Type B pancreatic cell (in vitro differentiated cells): Measurements from ENCODE around the gene AVPR2. TPM values are rescaled to one million over a fixed set of nuclear protein-coding genes. Genes with fewer than 3 reads are reported as not detected.

ENCODE experiments used
- DNase-seq: peaks from one replicate; pipeline ENCODE4 v3.0.0; 2021; ENCODE audit warnings: mixed read lengths; ENCODE audit not compliant: unreplicated experiment; ENCODE audit errors: extremely low spot score
- H3K27ac Mint-ChIP-seq: 2 replicates; pipeline ENCODE4 v1.8.0; 2021; ENCODE audit warnings: mild to moderate bottlenecking, mixed read lengths
- H3K27me3 Mint-ChIP-seq: 2 replicates; pipeline ENCODE4 v1.8.0; 2021; ENCODE audit warnings: mixed read lengths
- H3K36me3 Mint-ChIP-seq: 2 replicates; pipeline ENCODE4 v1.8.0; 2021; ENCODE audit warnings: mixed read lengths
- H3K4me1 Mint-ChIP-seq: one replicate; pipeline ENCODE4 v1.8.0; 2021; ENCODE audit warnings: mixed read lengths; ENCODE audit not compliant: unreplicated experiment
- H3K4me3 Mint-ChIP-seq: 2 replicates; pipeline ENCODE4 v1.8.0; 2021; ENCODE audit warnings: mild to moderate bottlenecking, mixed read lengths
- H3K9me3 Mint-ChIP-seq: 2 replicates; pipeline ENCODE4 v1.8.0; 2021; ENCODE audit warnings: mixed read lengths
- CTCF ChIP-seq: fragments of 200-600 bp; sonication (generic); conservative IDR thresholded peaks from 2 replicates; pipeline ENCODE4 v1.5.0; 2021; ENCODE audit warnings: antibody characterized with exemption, mild to moderate bottlenecking
- total RNA-seq: library from RNA; stranded (reverse); gene quantifications from 2 replicates; pipeline ENCODE4 v1.2.1, GENCODE V29; 2021; ENCODE audit warnings: low replicate concordance

The AVPR2 gene
- total RNA-seq, 1 donor from 2014 or later = not detected

DNA sequence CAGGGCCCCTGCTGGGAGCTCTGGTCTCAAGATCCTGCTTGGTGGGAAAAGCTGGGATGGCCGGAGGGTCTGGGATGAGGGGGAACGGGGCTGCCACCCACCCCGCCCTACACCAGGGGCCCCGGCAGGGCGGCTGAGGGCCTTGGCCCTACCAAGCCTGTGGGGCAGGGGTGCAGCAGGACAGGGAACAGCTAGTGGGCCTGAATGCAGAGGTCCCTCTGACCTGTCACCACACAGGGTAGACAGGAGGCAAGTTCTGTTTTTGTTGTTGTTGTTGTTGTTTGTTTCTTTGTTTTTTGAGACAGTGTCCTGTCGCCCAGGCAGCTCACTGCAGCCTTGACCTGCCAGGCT lies 40.3 kb downstream of the AVPR2 start:
- Mint-ChIP-seq H3K9me3 (no peaks in the 10 kb centered on the region), H3K4me1 (peaks cover 17% of the 10 kb centered on the region), H3K27ac (no peak overlapping the region), H3K4me3 (no peak overlapping the region), H3K27me3 (no peaks in the 10 kb centered on the region), H3K36me3 (peaks cover 4% of the 10 kb centered on the region)
- no peak for DNase-seq
- no peak for TF ChIP-seq CTCF

- no peak for TF ChIP-seq CTCF
- no peak for DNase-seq
- Mint-ChIP-seq H3K36me3 (peaks cover 8% of the 10 kb centered on the region), H3K27me3 (no peaks in the 10 kb centered on the region), H3K9me3 (no peaks in the 10 kb centered on the region), H3K27ac (no peak overlapping the region), H3K4me1 (peaks cover 17% of the 10 kb centered on the region), H3K4me3 (no peak overlapping the region)
These were observed 41.8 kb downstream of the AVPR2 start for GRCh38 chrX:153945956-153946943.

DNA sequence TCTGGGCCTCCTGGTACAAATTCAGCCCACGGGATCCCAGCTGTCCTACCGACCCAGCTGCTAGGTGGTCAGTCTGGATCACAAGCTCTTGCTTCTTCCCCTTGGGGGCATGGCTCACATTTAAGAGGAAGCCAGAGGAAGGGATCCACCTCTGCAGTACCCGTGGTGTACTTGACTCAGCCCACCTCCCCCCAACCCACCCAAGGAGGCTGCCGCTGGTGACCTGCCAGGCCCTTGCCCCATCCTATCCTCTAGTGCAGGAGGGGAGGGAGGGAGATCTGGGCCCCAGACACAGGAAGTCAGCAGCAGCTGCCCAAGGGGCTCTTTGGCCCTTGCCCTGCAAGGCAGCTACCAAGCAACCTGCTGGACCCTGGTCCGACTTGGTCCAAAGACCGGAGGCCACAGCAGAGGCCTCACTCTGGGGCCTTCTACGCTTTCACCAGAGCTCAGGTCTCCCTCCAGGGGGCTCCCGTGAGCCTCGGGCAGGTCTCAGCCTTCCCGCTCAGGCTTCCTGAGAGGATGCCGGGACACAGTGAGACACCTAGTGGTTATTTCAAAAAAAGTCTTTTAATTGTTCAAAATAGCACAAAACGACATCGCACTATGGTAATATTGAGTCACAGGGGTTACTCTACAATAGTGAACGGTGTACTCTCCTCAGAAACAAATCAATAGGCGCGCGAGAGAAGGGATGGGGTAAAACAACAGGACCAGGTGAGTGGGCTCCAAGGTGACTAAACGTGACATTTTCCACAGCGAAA lies 42.7 kb downstream of the AVPR2 start:
- DNase-seq = no peak
- no peaks in the 10 kb centered on the region for H3K9me3 Mint-ChIP-seq
- H3K4me1 Mint-ChIP-seq = peaks cover 17% of the 10 kb centered on the region
- H3K4me3 Mint-ChIP-seq = no peak overlapping the region
- H3K36me3 Mint-ChIP-seq = peaks cover 8% of the 10 kb centered on the region
- peak overlapping the region; percentile 65 for H3K27ac Mint-ChIP-seq
- no peaks in the 10 kb centered on the region for H3K27me3 Mint-ChIP-seq
- peak; percentile 87 for TF ChIP-seq CTCF

GRCh38 chrX:153948002-153948466 lies 43.6 kb downstream of the AVPR2 start:
- no peak for TF ChIP-seq CTCF
- Mint-ChIP-seq H3K4me1 (peaks cover 17% of the 10 kb centered on the region), H3K4me3 (no peak overlapping the region), H3K27me3 (no peaks in the 10 kb centered on the region), H3K36me3 (peaks cover 8% of the 10 kb centered on the region), H3K9me3 (no peaks in the 10 kb centered on the region), H3K27ac (peak overlapping the region; percentile 75)
- DNase-seq = no peak

GRCh38 chrX:153948847-153949805 lies 44.7 kb downstream of the AVPR2 start:
- no peaks in the 10 kb centered on the region for H3K27me3 Mint-ChIP-seq
- TF ChIP-seq CTCF = no peak
- H3K4me1 Mint-ChIP-seq = peaks cover 17% of the 10 kb centered on the region
- peaks cover 8% of the 10 kb centered on the region for H3K36me3 Mint-ChIP-seq
- DNase-seq = no peak
- peak overlapping the region; percentile 75 for H3K27ac Mint-ChIP-seq
- H3K4me3 Mint-ChIP-seq = no peak overlapping the region
- no peaks in the 10 kb centered on the region for H3K9me3 Mint-ChIP-seq
